ENCODE results near the gene SLC27A5. TPM values are rescaled to one million over a fixed set of nuclear protein-coding genes. Genes with fewer than 3 reads are reported as not detected.

Gene SLC27A5
- polyA plus RNA-seq, 2 of the 4 experiments (the other 2 are of a cell fraction) = 30.2 to 37.8 TPM

DNA sequence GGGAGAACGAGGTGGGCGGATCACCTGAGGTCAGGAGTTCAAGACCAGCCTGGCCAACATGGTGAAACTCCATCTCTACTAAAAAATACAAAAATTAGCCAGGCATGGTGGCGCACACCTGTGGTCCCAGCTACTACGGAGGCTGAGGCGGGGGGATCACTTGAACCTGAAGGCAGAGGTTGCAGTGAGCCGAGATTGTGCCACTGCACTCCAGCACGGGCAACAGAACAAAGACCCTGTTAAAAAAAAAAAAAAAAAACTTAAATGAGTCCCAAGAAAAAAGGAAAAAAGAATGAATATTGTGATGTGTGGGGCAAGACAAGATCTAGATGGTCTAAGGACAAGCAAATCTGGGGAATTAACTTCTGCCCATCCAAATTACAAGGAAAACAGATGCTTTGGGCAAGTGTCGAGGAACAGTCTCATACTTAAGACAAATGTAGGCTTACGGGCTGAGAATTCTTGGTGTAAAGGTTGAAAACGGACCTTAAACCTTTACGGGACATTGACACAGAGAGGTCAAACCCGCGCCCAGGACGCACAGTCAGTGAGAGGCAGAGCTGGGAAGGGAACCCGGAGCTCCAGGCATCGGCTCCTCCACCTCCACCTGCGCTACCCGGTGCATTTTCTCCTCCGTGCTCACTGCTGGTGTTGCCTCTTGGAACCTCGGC, 45.6 kb downstream of the SLC27A5 start:
- ATAC-seq = peak; percentile 64 to 68
- no peak for FAIRE-seq
- POLR2A ChIA-PET = interaction anchor here (0.6 to 2.2 kb wide), 3 partner anchors 9 to 104 kb away, joined by 3 to 7 read pairs (median 3); partner anchors contain the start of genes ZNF497 and ZNF584

GRCh38 chr19:58460039-58460438, 51.8 kb downstream of the SLC27A5 start:
- ChIA-PET CTCF (interaction anchor here (0.7 to 3.3 kb wide), 2 partner anchors 15 to 59 kb away, joined by 3 to 14 read pairs; partner anchors contain the start of gene ZBTB45), POLR2A (no interaction called here)
- no peak for ATAC-seq

More for the DNA sequence above, 45.6 kb downstream of the SLC27A5 start:
- peak overlapping the region; percentile 82 for H3K4me2 ChIP-seq
- H3K4me1 ChIP-seq = peaks cover 6% of the 10 kb centered on the region; the same call in 2 of the 3 replicates
- H3K4me3 ChIP-seq = peak overlapping the region; percentile 97
- TF ChIP-seq CTCF (IDR thresholded peaks at IDR 0.05) (0 out of 3 replicates have a peak, but pooled peaks have one; percentile 7), ZFP36 (IDR thresholded peaks at IDR 0.05; ENCODE audit: borderline replicate concordance, partially characterized antibody) (peak; percentile 54), BCL3 (IDR thresholded peaks at IDR 0.05) (no peak), MYC (IDR thresholded peaks at IDR 0.05; ENCODE audit: borderline replicate concordance, low read length) (0 out of 2 replicates have a peak, but pooled peaks have one; percentile 21), PHF8 (IDR thresholded peaks at IDR 0.05; ENCODE audit: borderline replicate concordance, low read depth) (no peak)
- peak in 1 of 2 experiments; percentile 58 for DNase-seq (ENCODE audit: low read depth in 1 of 2, low spot score in 1 of 2)
- H3K9me3 ChIP-seq = no peaks in the 10 kb centered on the region
- WGBS (ENCODE audit: missing lambda C conversion rate) = 37% methylated on average over 20 of the region's 20 CpGs
- H3K27ac ChIP-seq = peak overlapping the region; percentile 52 to 82; a peak in 5 of 6 replicates
- CTCF ChIA-PET = interaction anchor here (0.9 to 2.0 kb wide), 3 partner anchors 10 to 63 kb away, joined by 3 to 4 read pairs (median 3); no protein-coding TSS in a partner anchor

DNA sequence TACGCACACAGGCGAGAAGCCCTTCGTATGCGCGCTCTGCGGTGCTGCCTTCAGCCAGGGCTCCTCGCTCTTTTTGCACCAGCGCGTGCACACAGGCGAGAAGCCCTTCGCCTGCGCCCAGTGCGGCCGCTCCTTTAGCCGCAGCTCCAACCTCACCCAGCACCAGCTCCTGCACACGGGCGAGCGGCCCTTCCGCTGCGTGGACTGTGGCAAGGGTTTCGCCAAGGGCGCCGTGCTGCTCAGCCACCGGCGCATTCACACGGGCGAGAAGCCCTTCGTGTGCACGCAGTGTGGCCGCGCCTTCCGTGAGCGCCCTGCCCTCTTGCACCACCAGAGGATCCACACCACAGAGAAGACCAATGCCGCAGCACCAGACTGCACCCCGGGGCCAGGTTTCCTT, 55.7 kb downstream of the SLC27A5 start:
- POLR2A ChIA-PET = no interaction called here
- no peak for TF ChIP-seq TP53 (CRISPR knock-in tag; IDR thresholded peaks at IDR 0.05)
- no peaks in the 10 kb centered on the region for H3K9me3 ChIP-seq
- ATAC-seq (no peak), FAIRE-seq (no peak), DNase-seq (ENCODE audit: low read depth in 1 of 2, low spot score in 1 of 2) (no peak)
- CTCF ChIA-PET = interaction anchor here (0.6 to 1.5 kb wide), 3 partner anchors 10 to 39 kb away, joined by 3 to 4 read pairs (median 3); partner anchors contain the start of gene ZNF324
- no peaks in the 10 kb centered on the region for H3K4me1 ChIP-seq
- H3K27ac ChIP-seq = no peak overlapping the region
- H3K4me3 ChIP-seq = no peak overlapping the region
- WGBS (ENCODE audit: missing lambda C conversion rate) = 97% methylated on average over 35 of the region's 35 CpGs
- no peak overlapping the region for H3K4me2 ChIP-seq

More at GRCh38 chr19:58460039-58460438, 51.8 kb downstream of the SLC27A5 start:
- Histone ChIP-seq H3K4me3 (no peak overlapping the region), H3K27ac (no peak overlapping the region), H3K9me3 (no peaks in the 10 kb centered on the region), H3K4me2 (no peak overlapping the region), H3K4me1 (no peaks in the 10 kb centered on the region)
- FAIRE-seq (no peak), DNase-seq (ENCODE audit: low read depth in 1 of 2, low spot score in 1 of 2) (no peak)
- TF ChIP-seq RAD21 (conservative IDR thresholded peaks at IDR 0.05 in 1 of 2, IDR thresholded peaks at IDR 0.05 in 1 of 2) (no peak), CHD2 (IDR thresholded peaks at IDR 0.05; ENCODE audit: low read length, partially characterized antibody) (no peak), PBX3 (IDR thresholded peaks at IDR 0.05) (no peak), ZC3H11A (IDR thresholded peaks at IDR 0.05) (no peak), NR3C1 (IDR thresholded peaks at IDR 0.05) (no peak), FOSL2 (IDR thresholded peaks at IDR 0.05) (no peak), FOSL2 (CRISPR knock-in tag; IDR thresholded peaks at IDR 0.05) (peak; percentile 60; the same call in 1 of the 2 replicates)
- WGBS (ENCODE audit: missing lambda C conversion rate) = 52% methylated on average over 2 of the region's 2 CpGs

DNA sequence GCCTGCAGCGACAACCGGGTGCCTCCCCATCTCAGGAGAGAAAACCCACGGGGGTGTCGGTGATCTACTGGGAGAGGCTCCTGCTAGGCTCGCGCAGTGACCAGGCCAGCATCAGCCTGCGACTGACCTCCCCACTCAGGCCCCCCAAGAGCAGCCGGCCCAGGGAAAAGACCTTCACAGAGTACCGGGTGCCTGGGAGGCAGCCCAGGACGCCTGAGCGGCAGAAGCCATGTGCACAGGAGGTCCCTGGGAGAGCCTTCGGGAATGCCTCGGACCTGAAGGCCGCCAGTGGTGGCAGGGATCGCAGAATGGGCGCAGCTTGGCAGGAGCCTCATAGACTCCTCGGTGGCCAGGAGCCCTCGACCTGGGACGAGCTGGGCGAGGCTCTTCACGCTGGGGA, 56.5 kb downstream of the SLC27A5 start:
- H3K9me3 ChIP-seq = peaks cover under 1% of the 10 kb centered on the region; the same call in 2 of the 3 replicates
- WGBS (ENCODE audit: missing lambda C conversion rate) = 91% methylated on average over 16 of the region's 21 CpGs
- no peak overlapping the region for H3K4me3 ChIP-seq
- TF ChIP-seq RFX5 (IDR thresholded peaks at IDR 0.05) = no peak
- no peak for TF ChIP-seq FOSB (CRISPR knock-in tag; IDR thresholded peaks at IDR 0.05)
- no peak for TF ChIP-seq MAFK (IDR thresholded peaks at IDR 0.05; ENCODE audit: partially characterized antibody)
- TF ChIP-seq EP300 (IDR thresholded peaks at IDR 0.05) = no peak
- TF ChIP-seq GATA3 (IDR thresholded peaks at IDR 0.05; ENCODE audit: borderline replicate concordance) = no peak
- TF ChIP-seq HOXA7 (CRISPR knock-in tag; IDR thresholded peaks at IDR 0.05) = no peak
- TF ChIP-seq ZSCAN20 (CRISPR knock-in tag; IDR thresholded peaks at IDR 0.05) = no peak
- TF ChIP-seq MYC (IDR thresholded peaks at IDR 0.05; ENCODE audit: borderline replicate concordance, low read length) = no peak
- no peak for TF ChIP-seq CHD2 (IDR thresholded peaks at IDR 0.05; ENCODE audit: low read length, partially characterized antibody)
- no peak for TF ChIP-seq KDM1A (IDR thresholded peaks at IDR 0.05; ENCODE audit: low read depth)
- no peak for TF ChIP-seq TFCP2L1 (CRISPR knock-in tag; IDR thresholded peaks at IDR 0.05)
- no peak for TF ChIP-seq TP53 (CRISPR knock-in tag; IDR thresholded peaks at IDR 0.05)
- no peak for TF ChIP-seq KDM5A (IDR thresholded peaks at IDR 0.05)
- H3K4me2 ChIP-seq = no peak overlapping the region
- DNase-seq (ENCODE audit: low read depth in 1 of 2, low spot score in 1 of 2) (no peak), FAIRE-seq (no peak), ATAC-seq (no peak)
- ChIA-PET CTCF (interaction anchor here (0.6 to 1.0 kb wide), 3 partner anchors 8 to 38 kb away, joined by 3 read pairs; no protein-coding TSS in a partner anchor), POLR2A (no interaction called here)
- H3K4me1 ChIP-seq = no peaks in the 10 kb centered on the region
- H3K27ac ChIP-seq = no peak overlapping the region

Data from A549 (cell line).